Activated CD8-positive, alpha-beta memory T cell treated with anti-CD3 and anti-CD28 coated beads for 4 hours (primary cell): Measurements from ENCODE around the gene AKAP10.
"Not testable (repeated sequence)": the region's sequence is repeated elsewhere in the genome, so short reads cannot be mapped to it uniquely, and the experiment has no call there.

Experiments
- DNase-seq, 2 donors: peaks; one replicate each; pipeline ENCODE4 v3.0.0-alpha.2; 2020; ENCODE audit warnings: low read depth in 2 of 2

Gene AKAP10

DNA sequence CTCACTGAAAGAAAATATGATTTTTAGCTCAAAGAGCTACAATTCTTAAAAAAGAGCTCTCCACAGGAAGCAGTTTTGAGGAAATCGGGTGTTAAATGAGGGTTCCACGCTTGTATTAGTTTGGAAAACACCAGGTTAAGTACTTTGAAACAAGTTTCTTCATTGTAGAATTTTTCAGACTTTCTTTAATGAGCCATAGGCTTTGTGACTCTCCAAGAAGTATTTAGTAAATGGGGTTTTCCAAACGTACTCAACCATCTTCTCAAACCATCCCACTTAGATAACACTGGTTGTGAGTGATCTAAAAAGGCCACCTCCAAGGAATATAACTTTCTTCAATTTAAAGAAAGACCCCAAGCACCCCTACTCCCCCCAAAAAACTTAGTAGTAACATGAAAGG is 112.6 kb downstream of the AKAP10 start:
- DNase-seq: no peak

DNA sequence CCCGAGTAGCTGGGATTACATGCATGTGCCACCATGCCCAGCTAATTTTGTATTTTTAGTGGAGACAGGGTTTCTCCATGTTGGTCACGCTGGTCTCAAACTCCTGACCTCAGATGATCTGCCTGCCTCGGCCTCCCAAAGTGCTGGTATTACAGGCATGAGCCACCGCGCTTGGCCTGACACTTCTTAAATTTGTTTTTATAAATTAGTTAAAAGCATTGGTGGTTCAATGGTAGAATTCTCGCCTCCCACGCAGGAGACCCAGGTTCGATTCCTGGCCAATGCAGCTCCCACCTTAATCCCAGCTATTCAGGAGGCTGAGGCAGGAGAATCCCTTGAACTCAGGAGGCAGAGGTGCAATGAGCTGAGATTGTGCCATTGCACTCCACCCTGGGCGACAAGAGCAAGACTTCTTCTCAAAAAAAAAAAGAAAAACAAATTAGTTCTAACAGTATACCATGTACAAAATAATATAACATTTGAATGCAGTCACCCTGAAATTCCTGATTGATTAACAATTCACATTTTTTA is 116.9 kb downstream of the AKAP10 start:
- DNase-seq: not testable (repeated sequence)

- no peak for DNase-seq
Measured at GRCh38 chr17:19857640-19858039, 120.0 kb downstream of the AKAP10 start.
